Vagina (tissue), 2 donors: ENCODE results near the gene RNPC3.

ENCODE experiments used
- CTCF ChIP-seq, 3 experiments: fragments of 450-650 bp in 2 of 3; fragments of 200-600 bp in 1 of 3; sonication (generic) in 1 of 3; IDR thresholded peaks; one replicate each; pipeline ENCODE4 v1.5.1; 2017 to 2019; ENCODE audit warnings: antibody characterized with exemption in 3 of 3, mild to moderate bottlenecking in 2 of 3, moderate library complexity in 2 of 3
- POLR2AphosphoS5 ChIP-seq, 2 donors: sonication (generic); formaldehyde crosslinking; IDR thresholded peaks; one replicate each; pipeline ENCODE4 v1.9.0; 2017; ENCODE audit warnings: antibody characterized with exemption in 2 of 2, mild to moderate bottlenecking in 2 of 2, low read depth in 1 of 2; ENCODE audit not compliant: insufficient read depth in 1 of 2

- TF ChIP-seq CTCF (IDR thresholded peaks at IDR 0.05) (no peak), POLR2AphosphoS5 (IDR thresholded peaks at IDR 0.05; ENCODE audit: insufficient read depth in 1 of 2, low read depth in 1 of 2) (no peak)
Measured at GRCh38 chr1:103525114-103525606, 339 bp upstream of the RNPC3 start.
